HCT116 (cell line): Measurements from ENCODE around the gene KLF17. TPM values are rescaled to one million over a fixed set of nuclear protein-coding genes. Genes with fewer than 3 reads are reported as not detected.

Experiments used
- ATAC-seq: fragments of 200-7000 bp; cut with Tn5 transposase; 2 replicates; pipeline ENCODE4 v1.9.1; 2020; ENCODE audit warnings: mild to moderate bottlenecking, moderate library complexity
- BruUV-seq: library from RNA; stranded (reverse); fragments of 400-500 nt; replicated peaks from 2 replicates; lab custom pipeline; 2021; lab: Mats Ljungman, UMichigan
- CTCF ChIA-PET: fragments of 300-600 bp; sonication (Branson Sonifier 250); formaldehyde crosslinking; loops from one replicate; lab custom pipeline; 2021; ENCODE audit warnings: antibody characterized with exemption; lab: Charles Lee
- POLR2A ChIA-PET: fragments of 300-600, 350-600 bp; sonication (Branson Sonifier 250); formaldehyde crosslinking; loops from one replicate; lab custom pipeline; 2021; ENCODE audit warnings: antibody characterized with exemption; lab: Charles Lee
- RAD21 ChIA-PET, 2 experiments: fragments of 300-600 bp; sonication (Branson Sonifier 250); formaldehyde crosslinking; loops; one replicate each; lab custom pipeline; 2023; ENCODE audit warnings: low total read pairs in 2 of 2; ENCODE audit not compliant: uncharacterized antibody in 2 of 2, unreplicated experiment in 2 of 2, low non-redundant PET in 1 of 2; lab: Charles Lee
- DNase-seq: peaks from one replicate; pipeline ENCODE4 v3.0.0-alpha.2; 2010; ENCODE audit warnings: low read depth, low spot score
- H2AFZ ChIP-seq: fragments of 200-600 bp; shearing (Covaris generic), sonication (generic); 2 replicates; pipeline ENCODE4 v1.6.1; 2017; ENCODE audit warnings: low read depth, mixed run types, mixed read lengths, antibody characterized with exemption, low read length; ENCODE audit not compliant: poor library complexity, severe bottlenecking
- H3K27ac ChIP-seq: 2 replicates; pipeline ENCODE4 v1.5.1; 2012; ENCODE audit warnings: low read depth, low read length
- H3K27me3 ChIP-seq: fragments of 200-600 bp; sonication (generic); 2 replicates; pipeline ENCODE4 v1.6.1; 2016; ENCODE audit warnings: mixed run types, low read length, mixed read lengths; ENCODE audit not compliant: insufficient read depth
- H3K36me3 ChIP-seq, 2 experiments: fragments of 200-500 bp in 1 of 2; fragments of 200-600 bp in 1 of 2; sonication (Bioruptor generic) in 1 of 2; sonication (generic) in 1 of 2; 2 replicates each; pipeline versions ENCODE4 v1.5.1 to v1.6.1; 2014 to 2016; ENCODE audit warnings: low read length in 2 of 2, inconsistent platforms in 1 of 2, mixed read lengths in 1 of 2, mixed run types in 1 of 2; ENCODE audit not compliant: insufficient read depth in 2 of 2, control insufficient read depth in 1 of 2
- H3K4me1 ChIP-seq, 2 experiments: fragments of 200-600 bp in 1 of 2; sonication (generic) in 1 of 2; 2 replicates each; pipeline versions ENCODE4 v1.5.1 to v1.6.1; 2012 to 2017; ENCODE audit warnings: low read length in 2 of 2, inconsistent platforms in 1 of 2, mild to moderate bottlenecking in 1 of 2, mixed read lengths in 1 of 2, mixed run types in 1 of 2, moderate library complexity in 1 of 2; ENCODE audit not compliant: insufficient read depth in 2 of 2, control insufficient read depth in 1 of 2
- H3K4me2 ChIP-seq: fragments of 200-600 bp; sonication (generic); 2 replicates; pipeline ENCODE4 v1.6.1; 2017; ENCODE audit warnings: mixed run types, low read length, mixed read lengths
- H3K4me3 ChIP-seq, 2 experiments: fragments of 200-600 bp in 1 of 2; sonication (generic) in 1 of 2; replicated peaks in 1 of 2; 2 replicates each; pipeline ENCODE4 v1.5.1; 2011 to 2016; ENCODE audit warnings: low read length in 2 of 2, control low read depth in 1 of 2, low read depth in 1 of 2, mild to moderate bottlenecking in 1 of 2, mixed read lengths in 1 of 2, mixed run types in 1 of 2
- H3K79me2 ChIP-seq: fragments of 200-600 bp; sonication (generic); 2 replicates; pipeline ENCODE4 v1.6.1; 2017; ENCODE audit warnings: mild to moderate bottlenecking, mixed run types, low read length, moderate library complexity, mixed read lengths; ENCODE audit not compliant: insufficient read depth
- H3K9ac ChIP-seq: fragments of 200-600 bp; sonication (generic); 2 replicates; pipeline ENCODE4 v1.6.1; 2016; ENCODE audit warnings: low read length, mixed read lengths
- H3K9me2 ChIP-seq: fragments of 200-600 bp; sonication (generic), shearing (Covaris generic); 2 replicates; pipeline ENCODE4 v1.6.1; 2017; ENCODE audit warnings: mixed run types, mild to moderate bottlenecking, moderate library complexity; ENCODE audit not compliant: insufficient read depth
- H3K9me3 ChIP-seq, 2 experiments: fragments of 200-500 bp in 1 of 2; fragments of 200-600 bp in 1 of 2; sonication (Bioruptor generic) in 1 of 2; sonication (generic) in 1 of 2; 2 replicates each; pipeline ENCODE4 v1.6.1; 2014 to 2017; ENCODE audit warnings: low read length in 2 of 2, mixed read lengths in 2 of 2, inconsistent platforms in 1 of 2, low read depth in 1 of 2, mild to moderate bottlenecking in 1 of 2, mixed run types in 1 of 2, moderate library complexity in 1 of 2; ENCODE audit not compliant: control insufficient read depth in 1 of 2, insufficient read depth in 1 of 2
- H4K20me1 ChIP-seq: fragments of 200-600 bp; sonication (generic), shearing (Covaris generic); 2 replicates; pipeline ENCODE4 v1.6.1; 2017; ENCODE audit warnings: mixed run types, mild to moderate bottlenecking, moderate library complexity; ENCODE audit not compliant: insufficient read depth
- ATF3 ChIP-seq: IDR thresholded peaks from 2 replicates; pipeline ENCODE4 v1.6.1; 2012
- CBX3 ChIP-seq: IDR thresholded peaks from 2 replicates; pipeline ENCODE4 v1.6.1; 2012; ENCODE audit warnings: low read depth
- EGR1 ChIP-seq: IDR thresholded peaks from 2 replicates; pipeline ENCODE4 v1.6.1; 2012; ENCODE audit warnings: low read depth
- EZH2 ChIP-seq: fragments of 200-600 bp; sonication (generic); IDR thresholded peaks from 2 replicates; pipeline ENCODE4 v1.6.1; 2017; ENCODE audit warnings: antibody characterized with exemption, mixed run types
- FOSL1 ChIP-seq: IDR thresholded peaks from 2 replicates; pipeline ENCODE4 v1.6.1; 2012; ENCODE audit warnings: low read depth
- POLR2A ChIP-seq: IDR thresholded peaks from 2 replicates; pipeline ENCODE4 v1.7.0; 2011; ENCODE audit warnings: borderline replicate concordance; ENCODE audit not compliant: insufficient read depth, insufficient read length; ENCODE audit errors: extremely low read depth
- SIN3A ChIP-seq: IDR thresholded peaks from 2 replicates; pipeline ENCODE4 v1.6.1; 2012; ENCODE audit warnings: low read depth
- SRF ChIP-seq: IDR thresholded peaks from 2 replicates; pipeline ENCODE4 v1.6.1; 2012; ENCODE audit warnings: low read depth
- YY1 ChIP-seq: IDR thresholded peaks from 2 replicates; pipeline ENCODE4 v1.6.1; 2011; ENCODE audit warnings: low read length, low read depth, moderate library complexity, mild to moderate bottlenecking; ENCODE audit not compliant: insufficient replicate concordance; ENCODE audit errors: extremely low read depth
- intact Hi-C: fragments of 100-400 bp; cut with micrococcal nuclease; formaldehyde crosslinking; loops from 2 replicates; pipeline ENCODE4 v1.10.0; 2022
- total RNA-seq: library from RNA; stranded (reverse); gene quantifications from one replicate; pipeline ENCODE4 v1.2.1, GENCODE V29; 2021; ENCODE audit not compliant: unreplicated experiment

The KLF17 gene
- total RNA-seq, 1 experiment from 2014 or later = not detected

GRCh38 chr1:44094047-44094446 lies 24.6 kb upstream of the KLF17 start:
- CTCF ChIA-PET = interaction anchor here (1.1 to 3.4 kb wide), 3 partner anchors 9 to 123 kb away, joined by 3 to 18 read pairs (median 6); no protein-coding TSS in a partner anchor

GRCh38 chr1:44100183-44100868 lies 18.3 kb upstream of the KLF17 start:
- no peaks in the 10 kb centered on the region for H3K79me2 ChIP-seq
- RAD21 ChIA-PET = no interaction called here
- ATAC-seq (no peak), DNase-seq (no peak)
- no peak for TF ChIP-seq SIN3A
- no peak for TF ChIP-seq YY1
- CTCF ChIA-PET = no interaction called here
- no peak overlapping the region for H2AFZ ChIP-seq
- H3K4me2 ChIP-seq = no peak overlapping the region
- H3K27me3 ChIP-seq = no peaks in the 10 kb centered on the region
- POLR2A ChIA-PET = no interaction called here
- no peak overlapping the region for H3K27ac ChIP-seq
- intact Hi-C loops = loop anchor here (10.0 kb wide), 1 partner anchor 554 kb away; no protein-coding TSS in a partner anchor
- no peaks in the 10 kb centered on the region for H3K9me2 ChIP-seq
- BruUV-seq = no TSS peak
- H3K4me1 ChIP-seq = no peaks in the 10 kb centered on the region
- H3K4me3 ChIP-seq = no peak overlapping the region
- H3K36me3 ChIP-seq = no peaks in the 10 kb centered on the region
- H4K20me1 ChIP-seq = no peaks in the 10 kb centered on the region
- no peaks in the 10 kb centered on the region for H3K9me3 ChIP-seq
- no peak overlapping the region for H3K9ac ChIP-seq

More at GRCh38 chr1:44094047-44094446, 24.6 kb upstream of the KLF17 start:
- intact Hi-C loops = loop anchor here (5.0 kb wide), 2 partner anchors 123 to 143 kb away; no protein-coding TSS in a partner anchor
- no peak overlapping the region for H3K9ac ChIP-seq
- no peak overlapping the region for H3K4me3 ChIP-seq
- no peaks in the 10 kb centered on the region for H3K79me2 ChIP-seq
- no peak for ATAC-seq
- no peaks in the 10 kb centered on the region for H4K20me1 ChIP-seq
- BruUV-seq = no TSS peak
- no peak overlapping the region for H3K27ac ChIP-seq
- H2AFZ ChIP-seq = no peak overlapping the region
- H3K4me1 ChIP-seq = peaks cover 7 to 9% of the 10 kb centered on the region in 2 experiments
- H3K36me3 ChIP-seq = no peaks in the 10 kb centered on the region
- H3K9me2 ChIP-seq = no peaks in the 10 kb centered on the region
- H3K27me3 ChIP-seq = no peaks in the 10 kb centered on the region
- no peak overlapping the region for H3K4me2 ChIP-seq
- POLR2A ChIA-PET = no interaction called here
- RAD21 ChIA-PET = no interaction called here
- no peaks in the 10 kb centered on the region for H3K9me3 ChIP-seq
- DNase-seq = no peak
- TF ChIP-seq SIN3A (no peak), YY1 (no peak), EGR1 (no peak), CBX3 (no peak), ATF3 (no peak), FOSL1 (no peak), SRF (no peak), POLR2A (no peak), EZH2 (no peak)
